Left ventricle myocardium superior (tissue), 1 donor: Measurements from ENCODE around the gene NLK. TPM values are rescaled to one million over a fixed set of nuclear protein-coding genes. Genes with fewer than 3 reads are reported as not detected.
"Not testable (repeated sequence)": the region's sequence is repeated elsewhere in the genome, so short reads cannot be mapped to it uniquely, and the experiment has no call there.

Experiments used
- ATAC-seq: fragments of 200-7000 bp; cut with Tn5 transposase; one replicate; pipeline ENCODE4 v1.9.1; 2020; ENCODE audit warnings: mild to moderate bottlenecking, moderate library complexity
- DNase-seq: peaks from one replicate; pipeline ENCODE4 v3.0.0-alpha.2; 2020
- intact Hi-C: fragments of 100-400 bp; cut with micrococcal nuclease; formaldehyde crosslinking; loops from one replicate; pipeline ENCODE4 v1.11.0; 2022
- total RNA-seq: library from RNA; stranded (reverse); fragmentation: NEBNext Ultra II Directional; extraction: Animal tissue kit (Norgen Biotek cat#: 25700); gene quantifications from one replicate; pipeline ENCODE4 v1.2.1, GENCODE V29; 2021
- donor health status: DM: no; HTN: yes; CAD: no; lungs with severe emphysema.

The NLK gene
- total RNA-seq, 1 donor from 2014 or later, result 22.8 TPM

GRCh38 chr17:28213578-28213977 is 171.1 kb downstream of the NLK start:
- DNase-seq, ATAC-seq, intact Hi-C loops: not testable (repeated sequence)

GRCh38 chr17:28216052-28216451 is 173.6 kb downstream of the NLK start:
- ATAC-seq, result no peak
- intact Hi-C loops, result no loop called here

GRCh38 chr17:28216528-28216927 is 174.1 kb downstream of the NLK start:
- ATAC-seq, result no peak
- intact Hi-C loops, result no loop called here
- no peak for DNase-seq

More at GRCh38 chr17:28216052-28216451, 173.6 kb downstream of the NLK start:
- no peak for DNase-seq

GRCh38 chr17:28219771-28220170 is 177.3 kb downstream of the NLK start:
- DNase-seq (no peak), ATAC-seq (no peak)
- intact Hi-C loops, result no loop called here

DNA sequence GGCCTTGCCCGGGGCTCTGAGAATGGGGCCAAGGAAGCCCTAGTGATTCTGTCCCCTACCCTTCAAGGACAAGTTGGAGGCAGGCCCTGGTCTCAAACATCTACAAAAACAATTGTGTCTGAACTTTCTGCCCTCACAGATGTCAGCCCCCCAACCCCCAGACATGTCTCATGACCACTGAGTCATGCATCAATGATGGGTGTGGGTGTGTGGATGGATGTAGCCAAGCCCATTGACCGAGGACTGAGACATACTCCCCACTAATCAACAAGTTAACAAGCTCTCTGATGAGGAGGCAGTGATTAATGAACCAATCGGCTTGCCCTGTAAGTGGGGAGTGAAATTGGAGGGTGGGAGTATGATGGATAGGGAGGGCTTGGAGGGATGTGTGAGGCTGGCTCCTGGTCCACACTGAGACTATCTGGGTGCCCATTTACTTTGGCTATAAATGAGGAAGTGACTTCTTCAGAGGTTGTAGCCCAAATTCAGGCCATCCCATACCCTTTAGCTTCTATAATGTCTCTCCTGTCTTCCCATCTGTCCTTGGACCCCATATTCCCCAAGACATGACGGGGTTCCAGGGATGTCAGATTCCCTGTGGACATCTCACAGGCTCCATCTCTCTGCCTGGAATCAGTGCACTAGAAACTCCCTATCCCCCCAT is 179.4 kb downstream of the NLK start:
- ATAC-seq (no peak), DNase-seq (no peak)
- intact Hi-C loops, result no loop called here

DNA sequence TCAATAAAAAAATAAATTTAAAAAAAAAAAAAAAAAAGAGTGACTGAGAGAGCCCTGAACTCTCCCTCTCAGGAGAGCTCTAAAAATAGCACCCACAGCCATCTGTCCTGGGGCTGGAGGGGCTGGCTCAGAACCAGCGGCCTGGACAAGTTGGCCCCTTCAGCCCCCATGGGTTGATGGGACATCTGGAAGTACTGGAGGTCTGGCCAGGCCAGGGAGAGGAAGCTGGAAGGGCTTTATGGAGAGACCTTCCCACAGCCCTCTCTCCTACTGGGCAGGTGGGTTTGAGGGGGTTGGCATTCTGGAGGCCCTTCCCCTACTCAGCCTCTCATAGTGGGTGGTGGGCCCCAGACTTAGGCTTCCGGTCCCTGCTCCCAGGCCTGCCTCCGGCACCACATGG is 182.8 kb downstream of the NLK start:
- intact Hi-C loops, result no loop called here
- DNase-seq (peak; percentile 47), ATAC-seq (peak; percentile 72)

DNA sequence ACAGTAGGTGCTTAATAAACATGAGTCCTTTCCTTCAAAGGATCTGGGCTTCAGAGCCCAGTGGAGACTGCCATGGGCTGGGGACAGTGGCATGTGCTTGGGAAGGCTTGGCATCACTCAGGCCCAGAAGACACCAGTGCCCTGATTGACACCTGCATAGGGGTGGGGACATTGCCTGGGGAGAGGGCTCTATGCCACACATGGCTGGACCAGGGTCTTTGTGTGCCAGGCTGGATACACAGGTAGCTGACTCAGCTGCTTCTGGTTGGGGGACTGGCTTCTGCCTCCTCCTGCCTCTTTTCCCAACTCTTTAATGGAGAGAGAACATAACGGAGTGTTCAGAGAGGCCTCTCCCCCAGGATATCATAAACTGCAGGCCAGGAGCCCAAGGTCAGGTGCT is 183.4 kb downstream of the NLK start:
- intact Hi-C loops, result no loop called here
- DNase-seq (no peak), ATAC-seq (no peak)

GRCh38 chr17:28226563-28227315 is 184.3 kb downstream of the NLK start:
- no peak for DNase-seq
- ATAC-seq, result no peak
- intact Hi-C loops, result no loop called here

GRCh38 chr17:28227316-28228108 is 185.0 kb downstream of the NLK start:
- intact Hi-C loops, result no loop called here
- peak; percentile 43 for DNase-seq
- peak; percentile 51 for ATAC-seq

DNA sequence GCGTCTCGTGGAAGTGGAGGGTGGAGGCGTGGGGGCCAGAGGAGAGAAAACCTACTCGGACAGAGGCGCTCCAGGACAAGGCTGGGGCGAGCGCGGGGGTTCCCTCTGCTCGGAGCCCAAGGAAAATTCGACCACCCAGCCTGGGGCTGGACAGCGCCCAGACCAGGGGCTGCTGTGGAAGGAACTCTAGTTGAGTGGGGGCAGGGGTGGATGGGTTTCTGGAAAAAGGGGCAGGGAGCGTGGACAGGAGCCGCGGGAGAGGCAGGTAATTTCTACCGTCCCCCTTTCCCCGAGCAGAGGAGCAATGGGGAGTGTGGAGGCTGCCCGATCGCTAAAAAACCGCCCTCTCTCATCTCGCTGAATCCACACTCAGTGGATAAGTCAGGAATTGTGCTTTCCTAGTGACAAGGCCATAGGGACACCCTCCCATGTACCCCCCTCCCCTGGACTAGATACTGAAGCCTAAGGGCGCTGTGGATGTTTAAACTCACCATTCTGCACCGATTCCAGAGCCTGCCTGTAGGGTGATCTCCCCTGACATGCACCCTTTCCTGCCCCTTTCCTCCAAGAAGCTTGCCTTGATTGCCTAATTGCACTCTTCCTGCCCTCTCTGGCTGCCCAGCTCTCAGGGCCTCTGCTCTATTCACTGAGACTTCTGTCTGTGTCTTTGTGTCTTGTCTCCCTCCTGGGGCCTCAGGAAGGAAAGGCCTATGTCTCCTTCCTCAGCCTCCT is 185.8 kb downstream of the NLK start:
- intact Hi-C loops, result no loop called here
- DNase-seq (no peak), ATAC-seq (no peak)

DNA sequence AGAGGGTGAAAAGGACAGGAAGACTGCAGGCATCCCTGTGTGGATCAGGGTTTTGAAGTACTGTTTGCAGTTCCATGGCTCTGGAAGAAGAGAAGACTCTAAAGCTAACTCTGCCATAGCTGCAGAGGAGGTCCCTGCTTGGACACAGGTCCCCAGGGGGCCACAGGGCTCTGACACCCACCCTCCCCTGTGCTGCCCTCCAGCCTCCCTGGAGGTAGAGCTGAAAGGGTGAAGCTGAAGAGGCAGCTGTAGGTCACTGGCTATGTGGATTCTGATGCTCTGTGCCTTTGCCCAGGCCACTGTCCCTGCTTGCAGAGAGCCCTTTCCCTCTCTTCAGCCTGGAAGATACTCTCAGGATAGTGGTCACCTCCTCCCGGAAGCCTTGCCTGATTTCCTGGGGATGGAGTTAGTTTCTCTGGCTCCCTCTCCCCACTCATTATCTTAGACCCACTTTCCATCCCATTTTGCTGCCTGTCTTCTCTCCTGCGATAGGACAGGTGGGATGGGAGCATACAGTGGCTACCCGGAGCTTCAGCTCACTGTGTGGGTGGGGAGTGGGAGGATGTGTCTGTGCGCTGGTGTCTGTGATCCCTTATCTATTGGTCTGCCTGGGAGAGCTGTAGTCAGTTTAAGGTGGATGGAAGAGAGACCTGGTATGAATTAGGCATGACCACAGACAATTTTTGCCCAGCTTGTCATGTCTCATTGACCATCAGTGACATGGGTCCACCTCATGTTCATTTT is 186.7 kb downstream of the NLK start:
- no peak for DNase-seq
- intact Hi-C loops, result no loop called here
- no peak for ATAC-seq

DNA sequence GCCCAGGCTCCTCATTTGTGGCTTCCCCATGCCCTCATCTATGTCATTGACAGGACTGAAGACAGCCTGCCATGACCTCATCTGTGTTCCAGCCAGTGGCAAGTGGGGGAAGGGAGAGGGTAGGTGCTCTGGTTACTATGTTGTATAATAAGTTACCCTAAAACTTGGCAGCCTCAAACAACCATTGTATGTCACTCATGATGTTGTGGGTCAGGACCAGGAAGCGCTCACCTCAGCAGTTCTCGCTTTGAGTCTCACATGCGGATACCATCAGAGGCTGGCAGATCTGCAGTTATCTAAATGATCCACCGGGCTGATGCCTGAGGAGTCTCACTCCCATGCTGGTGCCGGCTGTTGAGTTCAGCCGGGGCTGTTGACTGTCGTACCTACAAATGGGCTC is 187.5 kb downstream of the NLK start:
- DNase-seq (no peak), ATAC-seq (no peak)
- intact Hi-C loops, result no loop called here

DNA sequence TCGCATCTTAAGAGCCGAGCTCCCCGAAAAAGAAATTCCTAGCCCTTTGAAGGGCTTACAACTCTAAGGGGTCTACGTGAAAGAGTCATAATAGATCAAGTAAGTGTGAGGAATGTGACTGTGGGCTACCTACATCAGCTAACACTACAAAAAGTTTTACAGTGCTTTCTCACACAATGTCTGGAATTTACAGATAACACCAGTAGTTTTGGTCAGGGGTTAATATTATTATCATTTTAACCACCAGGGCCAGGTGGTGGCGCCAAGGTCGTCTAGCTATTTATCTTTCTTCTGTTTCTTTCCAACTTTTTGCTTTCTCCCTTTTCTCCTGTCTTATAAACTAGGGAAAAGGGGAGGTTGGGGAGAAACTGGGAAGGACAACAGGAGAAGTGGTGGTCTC is 188.1 kb downstream of the NLK start:
- ATAC-seq, DNase-seq, intact Hi-C loops: not testable (repeated sequence)

- DNase-seq, ATAC-seq, intact Hi-C loops: not testable (repeated sequence)
These were observed 189.1 kb downstream of the NLK start for GRCh38 chr17:28231624-28232023.

- intact Hi-C loops, ATAC-seq, DNase-seq: not testable (repeated sequence)
These were observed 190.7 kb downstream of the NLK start for GRCh38 chr17:28232966-28233870.

- intact Hi-C loops, DNase-seq, ATAC-seq: not testable (repeated sequence)
These were observed 191.7 kb downstream of the NLK start for GRCh38 chr17:28233872-28234856.
